Adipose tissue (tissue), 3 donors: ENCODE measurements around the gene GMDS. TPM values are rescaled to one million over a fixed set of nuclear protein-coding genes. Genes with fewer than 3 reads are reported as not detected.

Experiments
- H3K27ac ChIP-seq: one replicate; pipeline ENCODE4 v1.5.1; 2013; ENCODE audit warnings: low read depth, low read length
- WGBS, 3 donors: extraction: QIAGEN DNeasy Blood & Tissue Kit; methylation state at CpG; one replicate each; pipeline ENCODE4 v1.1.7; 2013; 5-methylcytosine and 5-hydroxymethylcytosine counted together
- polyA plus RNA-seq, 3 donors: library from polyadenylated mRNA; stranded (reverse); fragments of 200-250 nt; gene quantifications; one replicate each; pipeline ENCODE4 v1.2.3, GENCODE V29; 2013
- donor health status: healthy with polysubstance abuse.
- donor health status: Bipolar disorder and iron deficiency.
- donor health status: healthy.

GMDS gene
- polyA plus RNA-seq, 3 donors: 13.6 to 21.4 (median 14.9) TPM

- H3K27ac ChIP-seq: no peak overlapping the region
- WGBS, 3 donors: 85 to 89% (median 87%) methylated on average over 6 of the region's 6 CpGs
These were observed 252.4 kb downstream of the GMDS start for GRCh38 chr6:1993042-1993441.

DNA sequence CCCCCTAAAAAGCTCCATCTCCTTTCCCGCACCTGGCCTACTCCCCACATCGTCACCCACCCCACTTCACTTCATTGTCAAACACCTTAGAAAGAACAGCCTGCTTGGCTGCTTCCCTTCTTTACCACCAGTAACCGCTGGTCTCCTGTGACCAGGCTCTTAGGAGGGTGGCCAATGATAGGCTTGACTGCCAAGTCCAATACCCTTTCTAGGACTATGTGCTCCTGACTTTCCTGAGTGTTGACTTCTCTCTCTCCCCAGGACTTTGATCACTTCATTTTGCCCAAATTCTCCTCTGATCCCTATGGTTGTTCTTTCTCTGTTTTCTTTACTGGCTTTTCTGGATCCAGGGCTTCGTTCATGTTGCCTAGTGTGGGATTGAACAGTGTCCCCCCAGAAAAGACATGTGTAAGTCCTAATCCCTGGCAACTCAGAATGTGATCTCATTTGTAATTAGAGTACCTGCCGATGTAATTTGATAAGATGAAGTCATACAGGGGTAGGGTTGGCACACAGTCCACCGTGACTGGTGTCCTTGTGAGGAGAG, 254.0 kb downstream of the GMDS start:
- 96 to 98% (median 97%) methylated on average over 6 of the region's 6 CpGs for WGBS, 3 donors
- H3K27ac ChIP-seq: no peak overlapping the region

DNA sequence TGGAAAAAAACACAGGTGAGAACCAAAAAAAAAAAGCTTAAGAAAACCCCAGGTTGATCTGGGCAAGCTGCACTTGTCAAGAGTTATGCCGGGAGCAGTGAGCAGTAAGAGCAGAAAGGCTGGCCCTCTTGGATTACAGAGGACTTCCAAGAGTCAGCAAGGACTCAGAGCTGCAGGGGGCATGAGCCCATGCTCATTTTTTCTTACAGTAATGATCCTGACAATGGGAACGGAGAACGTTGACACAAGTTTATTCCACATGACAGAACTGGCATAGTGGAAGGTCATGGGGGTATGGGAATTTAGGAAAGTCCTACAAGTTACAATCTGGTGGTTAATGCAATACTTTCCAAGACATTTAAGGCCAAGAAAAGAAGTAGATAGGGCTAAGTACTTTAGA, 256.6 kb downstream of the GMDS start:
- no peak overlapping the region for H3K27ac ChIP-seq
- 34 to 87% (median 77%) methylated on average over 3 of the region's 3 CpGs for WGBS, 3 donors

GRCh38 chr6:1987640-1988039, 257.8 kb downstream of the GMDS start:
- WGBS, 3 donors: 43 to 93% (median 69%) methylated on average over 2 of the region's 2 CpGs
- H3K27ac ChIP-seq: no peak overlapping the region

- WGBS, 3 donors: 7 to 39% (median 36%) methylated on average over 1 of the region's 1 CpG
These were observed 258.8 kb downstream of the GMDS start for GRCh38 chr6:1986454-1987243.

GRCh38 chr6:1984346-1984994, 260.9 kb downstream of the GMDS start:
- 94 to 100% (median 98%) methylated on average over 3 of the region's 3 CpGs for WGBS, 3 donors
- no peak overlapping the region for H3K27ac ChIP-seq

More at GRCh38 chr6:1986454-1987243, 258.8 kb downstream of the GMDS start:
- H3K27ac ChIP-seq: no peak overlapping the region

- 97 to 100% (median 98%) methylated on average over 1 of the region's 1 CpG for WGBS, 3 donors
- H3K27ac ChIP-seq: no peak overlapping the region
These were observed 261.6 kb downstream of the GMDS start for GRCh38 chr6:1983850-1984249.

DNA sequence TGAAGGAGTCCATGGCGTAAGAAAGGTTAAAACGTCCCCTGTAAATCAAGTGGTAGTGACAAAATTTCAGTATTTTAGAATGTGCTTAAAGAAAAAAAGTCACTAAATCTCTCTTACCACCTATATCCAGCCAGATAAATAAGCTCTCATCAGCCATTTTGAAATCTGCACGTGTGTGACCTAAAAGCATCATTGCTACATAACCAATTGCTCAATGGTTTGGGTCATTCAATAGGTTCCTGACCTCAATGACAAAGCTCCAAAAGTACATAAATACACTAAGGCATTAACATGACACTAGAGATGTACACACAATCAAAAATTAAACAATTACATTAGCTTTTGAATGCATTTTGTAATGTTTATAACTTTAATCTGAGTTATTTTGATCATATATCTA, 272.4 kb downstream of the GMDS start:
- WGBS, 3 donors: 79 to 94% (median 83%) methylated on average over 3 of the region's 3 CpGs
- H3K27ac ChIP-seq: no peak overlapping the region

DNA sequence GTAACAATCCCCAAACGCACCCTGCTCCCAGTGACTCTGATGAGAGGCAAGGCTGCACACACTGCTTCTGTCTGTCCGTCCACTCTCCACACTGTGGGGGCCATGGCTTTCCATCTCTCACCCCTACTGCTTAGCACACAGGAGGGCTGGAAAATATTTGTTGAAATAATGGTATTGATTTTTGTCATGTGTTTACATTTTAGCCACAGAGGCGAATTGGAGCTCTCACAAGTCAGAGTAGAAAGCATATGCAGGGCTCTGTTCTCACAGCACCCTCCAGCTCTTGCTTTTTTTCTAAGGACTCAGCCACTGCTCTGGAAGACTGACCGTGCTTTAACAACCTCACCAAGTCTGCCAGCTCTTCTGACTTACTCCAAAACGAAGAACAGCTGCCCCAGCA, 273.8 kb downstream of the GMDS start:
- WGBS, 3 donors: 42 to 89% (median 83%) methylated on average over 5 of the region's 5 CpGs
- no peak overlapping the region for H3K27ac ChIP-seq

DNA sequence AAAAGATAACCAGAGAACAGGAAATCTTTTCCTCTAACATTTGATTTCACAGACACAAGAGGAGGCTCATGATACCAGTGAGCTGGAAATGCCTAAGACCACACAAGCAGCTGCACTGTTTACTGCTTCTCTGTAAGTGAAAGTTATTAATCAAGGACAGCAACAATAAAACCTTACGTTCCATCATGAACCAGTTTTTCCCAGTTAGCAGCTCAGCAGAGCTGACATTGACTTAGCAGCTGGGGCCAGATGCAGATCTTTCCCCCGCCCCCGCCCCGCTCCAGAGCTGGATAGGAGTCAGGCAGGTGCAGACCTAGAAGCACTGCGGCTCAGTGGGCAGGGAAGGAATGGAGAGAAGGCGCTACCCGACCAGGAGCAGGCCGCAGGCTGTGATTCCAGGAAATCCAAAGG, 275.2 kb downstream of the GMDS start:
- WGBS, 3 donors: 72 to 86% (median 81%) methylated on average over 8 of the region's 8 CpGs
- H3K27ac ChIP-seq: no peak overlapping the region

DNA sequence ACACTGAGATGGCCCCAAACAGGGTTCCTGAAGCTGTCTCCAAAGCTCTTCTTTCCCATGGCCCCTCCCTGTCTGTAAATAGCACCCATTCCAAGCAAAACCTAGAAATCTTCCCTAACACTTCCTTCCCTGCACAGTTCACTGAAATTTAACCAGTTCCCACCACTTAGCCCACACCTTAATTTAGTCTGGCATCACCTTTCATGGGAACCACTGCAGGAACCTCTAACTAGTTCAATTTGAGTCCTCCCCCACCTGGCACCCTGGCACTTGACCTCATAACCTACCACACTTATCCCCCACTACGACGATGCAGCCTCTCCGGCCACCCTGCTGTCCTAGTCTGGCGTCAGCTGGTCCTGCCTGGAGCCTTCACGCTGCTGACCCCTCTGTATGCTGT, 278.7 kb downstream of the GMDS start:
- 93 to 96% (median 95%) methylated on average over 5 of the region's 5 CpGs for WGBS, 3 donors
- no peak overlapping the region for H3K27ac ChIP-seq

DNA sequence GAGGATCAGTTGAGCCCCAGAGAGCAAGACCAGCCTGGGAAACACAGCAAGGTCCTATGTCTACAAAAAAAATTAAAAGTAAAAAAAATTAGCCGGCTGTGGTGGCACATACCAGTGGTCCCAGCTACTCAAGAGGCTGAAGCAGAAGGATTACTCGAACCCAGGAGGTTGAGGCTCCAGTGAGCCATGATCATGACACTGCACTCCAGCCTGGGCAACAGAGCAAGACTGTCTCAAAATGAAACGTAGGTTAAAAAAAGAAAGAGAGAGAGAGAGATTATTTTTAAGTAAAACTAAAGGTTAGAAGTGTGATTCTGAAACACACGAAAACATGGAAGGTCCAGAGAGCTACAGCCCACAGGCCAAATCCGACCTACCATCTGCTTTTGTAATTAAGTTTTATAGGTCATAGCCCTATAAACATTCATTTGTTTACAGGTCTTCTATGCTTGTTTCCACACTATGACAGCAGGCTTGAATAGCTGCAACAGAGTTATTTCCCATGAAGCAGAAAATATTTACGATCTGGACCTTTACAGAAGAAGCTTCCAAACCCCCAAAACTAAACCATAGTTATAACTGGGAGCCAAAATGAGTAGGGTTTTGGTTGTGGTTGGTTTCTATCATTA, 279.7 kb downstream of the GMDS start:
- 83 to 89% (median 84%) methylated on average over 6 of the region's 6 CpGs for WGBS, 3 donors
- no peak overlapping the region for H3K27ac ChIP-seq

DNA sequence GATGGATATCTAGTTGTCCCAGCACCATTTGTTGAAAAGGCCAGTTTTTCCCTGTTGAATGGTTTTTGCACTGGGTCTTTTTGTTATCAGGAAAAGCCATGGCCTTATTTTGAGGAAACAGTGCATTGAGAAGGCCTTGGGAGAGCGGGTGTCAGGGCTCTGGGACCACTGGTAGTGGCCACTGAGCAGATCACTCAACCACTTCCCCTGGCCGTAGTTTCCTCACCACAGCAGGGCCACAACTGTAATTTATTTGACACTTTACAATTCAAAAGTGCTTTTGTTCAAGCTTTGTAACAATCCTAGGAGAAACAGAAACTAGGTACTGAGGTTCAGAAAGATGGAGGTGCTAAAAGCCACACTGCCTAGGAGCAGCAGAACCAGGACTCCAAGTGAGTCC, 281.8 kb downstream of the GMDS start:
- WGBS, 3 donors: 58 to 94% (median 76%) methylated on average over 2 of the region's 2 CpGs
- no peak overlapping the region for H3K27ac ChIP-seq

DNA sequence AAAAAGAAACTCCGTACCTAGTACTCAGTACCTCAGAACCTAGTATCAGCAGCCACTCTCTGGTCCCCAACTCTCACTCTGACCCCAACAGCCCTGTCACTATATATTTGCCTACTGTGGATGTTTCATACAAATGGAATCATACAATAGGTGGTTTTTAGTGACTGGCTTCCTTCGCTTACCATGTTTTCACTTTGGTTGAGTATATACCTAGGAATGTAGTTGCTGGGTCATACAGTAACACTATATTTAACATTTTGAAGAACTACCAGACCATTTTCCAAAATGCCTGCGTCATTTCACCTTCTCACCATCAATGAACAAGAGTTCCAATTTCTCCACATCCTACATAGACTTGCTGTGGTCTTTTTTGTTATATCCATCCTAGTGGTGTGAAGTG, 283.2 kb downstream of the GMDS start:
- H3K27ac ChIP-seq: no peak overlapping the region
- 95 to 98% (median 96%) methylated on average over 3 of the region's 3 CpGs for WGBS, 3 donors

- 80 to 95% (median 88%) methylated on average over 13 of the region's 13 CpGs for WGBS, 3 donors
- H3K27ac ChIP-seq: no peak overlapping the region
These were observed 284.8 kb downstream of the GMDS start for GRCh38 chr6:1960486-1961142.

- 61 to 90% (median 62%) methylated on average over 4 of the region's 4 CpGs for WGBS, 3 donors
- no peak overlapping the region for H3K27ac ChIP-seq
These were observed 287.1 kb downstream of the GMDS start for GRCh38 chr6:1958257-1958656.

GRCh38 chr6:1957746-1958145, 287.7 kb downstream of the GMDS start:
- no peak overlapping the region for H3K27ac ChIP-seq
- WGBS, 3 donors: 75 to 94% (median 77%) methylated on average over 5 of the region's 5 CpGs

- H3K27ac ChIP-seq: no peak overlapping the region
- WGBS, 3 donors: 92 to 97% (median 95%) methylated on average over 14 of the region's 14 CpGs
These were observed 292.6 kb downstream of the GMDS start for GRCh38 chr6:1952740-1953360.
